Fibroblast of pulmonary artery (primary cell): ENCODE data around the gene VASH1.

ENCODE experiments used
- DNase-seq: peaks from one replicate; pipeline ENCODE4 v3.0.0-alpha.2; 2010; ENCODE audit warnings: low read depth
- H3K4me3 ChIP-seq: replicated peaks from 2 replicates; pipeline ENCODE4 v1.5.1; 2011; ENCODE audit warnings: low read depth, mild to moderate bottlenecking, control low read depth, low read length, moderate library complexity
- TF ChIP-seq, protein P1 (sequence below): IDR thresholded peaks from 2 replicates; pipeline ENCODE4 v1.5.1; 2011; ENCODE audit warnings: mild to moderate bottlenecking, control low read depth, low read length, inconsistent platforms; ENCODE audit errors: missing control alignments

The VASH1 gene

GRCh38 chr14:76814726-76815645 lies 53.7 kb downstream of the VASH1 start:
- TF ChIP-seq, protein P1, sequence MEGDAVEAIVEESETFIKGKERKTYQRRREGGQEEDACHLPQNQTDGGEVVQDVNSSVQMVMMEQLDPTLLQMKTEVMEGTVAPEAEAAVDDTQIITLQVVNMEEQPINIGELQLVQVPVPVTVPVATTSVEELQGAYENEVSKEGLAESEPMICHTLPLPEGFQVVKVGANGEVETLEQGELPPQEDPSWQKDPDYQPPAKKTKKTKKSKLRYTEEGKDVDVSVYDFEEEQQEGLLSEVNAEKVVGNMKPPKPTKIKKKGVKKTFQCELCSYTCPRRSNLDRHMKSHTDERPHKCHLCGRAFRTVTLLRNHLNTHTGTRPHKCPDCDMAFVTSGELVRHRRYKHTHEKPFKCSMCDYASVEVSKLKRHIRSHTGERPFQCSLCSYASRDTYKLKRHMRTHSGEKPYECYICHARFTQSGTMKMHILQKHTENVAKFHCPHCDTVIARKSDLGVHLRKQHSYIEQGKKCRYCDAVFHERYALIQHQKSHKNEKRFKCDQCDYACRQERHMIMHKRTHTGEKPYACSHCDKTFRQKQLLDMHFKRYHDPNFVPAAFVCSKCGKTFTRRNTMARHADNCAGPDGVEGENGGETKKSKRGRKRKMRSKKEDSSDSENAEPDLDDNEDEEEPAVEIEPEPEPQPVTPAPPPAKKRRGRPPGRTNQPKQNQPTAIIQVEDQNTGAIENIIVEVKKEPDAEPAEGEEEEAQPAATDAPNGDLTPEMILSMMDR: no peak
- no peak overlapping the region for H3K4me3 ChIP-seq
- DNase-seq: no peak

- TF ChIP-seq, protein P1: no peak
- DNase-seq: no peak
- H3K4me3 ChIP-seq: no peak overlapping the region
Measured at GRCh38 chr14:76820700-76821099, 59.4 kb downstream of the VASH1 start.

DNA sequence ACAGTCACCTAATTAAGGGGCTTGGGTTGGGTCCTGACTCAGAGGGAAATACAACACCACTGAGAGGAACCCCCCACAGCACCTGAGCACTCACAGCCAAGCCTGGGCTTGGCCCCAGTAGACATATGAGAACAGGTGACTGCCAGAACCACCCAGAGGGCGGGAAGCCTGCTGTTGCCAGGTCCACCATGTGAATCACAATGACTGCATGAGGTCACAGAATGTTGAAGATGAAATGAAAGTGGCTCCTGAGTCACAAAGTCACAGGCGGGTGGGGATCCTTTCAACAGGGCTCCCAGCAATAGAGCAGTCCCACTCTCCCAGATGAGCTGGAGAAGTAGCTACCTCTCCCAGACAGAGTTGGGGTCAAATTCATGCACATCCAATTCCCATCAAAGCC lies 64.9 kb downstream of the VASH1 start, which contains the start of gene LRRC74A:
Gene LRRC74A, plus strand, starts transcription at position 287 of the 400 bp plus-strand sequence. CDS start 290 bp downstream, outside the sequence.
- no peak for DNase-seq
- no peak within 1 kb of the TSS for H3K4me3 ChIP-seq

GRCh38 chr14:76827696-76828296 lies 66.5 kb downstream of the VASH1 start:
- H3K4me3 ChIP-seq: peak overlapping the region; percentile 27
- peak; percentile 41 for DNase-seq
- TF ChIP-seq, protein P1: no peak

More for the DNA sequence above, 64.9 kb downstream of the VASH1 start, which contains the start of gene LRRC74A:
- TF ChIP-seq, protein P1: no peak

GRCh38 chr14:76828339-76829012 lies 67.2 kb downstream of the VASH1 start:
- H3K4me3 ChIP-seq: peak overlapping the region; percentile 27
- DNase-seq: peak; percentile 18
- TF ChIP-seq, protein P1: no peak

- DNase-seq: peak; percentile 64
- H3K4me3 ChIP-seq: no peak overlapping the region
- TF ChIP-seq, protein P1: no peak
Measured at GRCh38 chr14:76829013-76829365, 67.7 kb downstream of the VASH1 start.
